ENCODE data around the gene SCRN3.

- no peak for TF ChIP-seq CTCF (IDR thresholded peaks at IDR 0.05 in 2 of 3, conservative IDR thresholded peaks at IDR 0.05 in 1 of 3; ENCODE audit: borderline replicate concordance in 1 of 3, insufficient read depth in 1 of 3, low read depth in 2 of 3, low read length in 2 of 3)
- TF ChIP-seq EZH2 (IDR thresholded peaks at IDR 0.05), result no peak
- TF ChIP-seq POLR2AphosphoS5 (IDR thresholded peaks at IDR 0.05; ENCODE audit: low read depth, low read length), result no peak
- TF ChIP-seq MAX (IDR thresholded peaks at IDR 0.05), result no peak
- TF ChIP-seq SRF (IDR thresholded peaks at IDR 0.05; ENCODE audit: low read depth), result no peak
- TF ChIP-seq REST (IDR thresholded peaks at IDR 0.05; ENCODE audit: low read depth), result no peak
- no peak for TF ChIP-seq POLR2A (IDR thresholded peaks at IDR 0.05; ENCODE audit: borderline replicate concordance, extremely low read depth, insufficient read depth, insufficient read length)
Observed at GRCh38 chr2:174430066-174430465, 34.5 kb downstream of the SCRN3 start.

Measured in HCT116 (cell line).